Measurements from ENCODE around the gene PSMD14. TPM values are rescaled to one million over a fixed set of nuclear protein-coding genes. Genes with fewer than 3 reads are reported as not detected.

PSMD14 gene
- polyA plus RNA-seq, 1 donor from 2014 or later, result 136 TPM

GRCh38 chr2:161324876-161325275 lies 16.7 kb downstream of the PSMD14 start:
- Histone ChIP-seq H3K9me2 (ENCODE audit: insufficient read depth, low read length) (no peaks in the 10 kb centered on the region), H3K4me3 (ENCODE audit: low read length) (no peak overlapping the region), H3K79me2 (replicated peaks; ENCODE audit: insufficient read depth, low read length) (peaks cover 2% of the 10 kb centered on the region), H3F3A (ENCODE audit: insufficient read depth, low read length, poor library complexity, severe bottlenecking) (no peaks in the 10 kb centered on the region), H2AFZ (ENCODE audit: low read depth, low read length) (no peak overlapping the region), H3K27ac (ENCODE audit: low read length) (no peak overlapping the region), H3K9me3 (ENCODE audit: low read length) (no peaks in the 10 kb centered on the region), H3K27me3 (ENCODE audit: insufficient read depth, low read depth, low read length) (no peaks in the 10 kb centered on the region), H3K36me3 (ENCODE audit: insufficient read depth, low read length) (peaks cover 7% of the 10 kb centered on the region), H3K9ac (ENCODE audit: low read length) (no peak overlapping the region), H3K4me2 (ENCODE audit: low read length) (no peak overlapping the region), H4K20me1 (ENCODE audit: insufficient read depth) (no peaks in the 10 kb centered on the region)
- TF ChIP-seq CTCF (IDR thresholded peaks at IDR 0.05; ENCODE audit: poor library complexity, severe bottlenecking), result no peak
- TF ChIP-seq SMC3 (conservative IDR thresholded peaks at IDR 0.05; ENCODE audit: poor library complexity), result no peak
- TF ChIP-seq TAF1 (IDR thresholded peaks at IDR 0.05; ENCODE audit: low read depth), result no peak
- TF ChIP-seq RAD21 (conservative IDR thresholded peaks at IDR 0.05), result no peak
- no peak for TF ChIP-seq EZH2 (IDR thresholded peaks at IDR 0.05; ENCODE audit: borderline replicate concordance, insufficient read depth, low read length, poor library complexity, severe bottlenecking)
- TF ChIP-seq REST (IDR thresholded peaks at IDR 0.05; ENCODE audit: borderline replicate concordance), result no peak
- TF ChIP-seq POLR2AphosphoS5 (IDR thresholded peaks at IDR 0.05), result no peak
- no peak for TF ChIP-seq EP300 (conservative IDR thresholded peaks at IDR 0.05; ENCODE audit: poor library complexity, severe bottlenecking)

GRCh38 chr2:161327582-161327981 lies 19.4 kb downstream of the PSMD14 start:
- Histone ChIP-seq H3K9me2 (ENCODE audit: insufficient read depth, low read length) (no peaks in the 10 kb centered on the region), H4K20me1 (ENCODE audit: insufficient read depth) (no peaks in the 10 kb centered on the region), H3K36me3 (ENCODE audit: insufficient read depth, low read length) (no peaks in the 10 kb centered on the region), H3K27ac (ENCODE audit: low read length) (no peak overlapping the region), H2AFZ (ENCODE audit: low read depth, low read length) (no peak overlapping the region), H3K9me3 (ENCODE audit: low read length) (no peaks in the 10 kb centered on the region), H3K9ac (ENCODE audit: low read length) (no peak overlapping the region), H3K4me3 (ENCODE audit: low read length) (no peak overlapping the region), H3K4me2 (ENCODE audit: low read length) (no peak overlapping the region), H3F3A (ENCODE audit: insufficient read depth, low read length, poor library complexity, severe bottlenecking) (no peaks in the 10 kb centered on the region), H3K79me2 (replicated peaks; ENCODE audit: insufficient read depth, low read length) (no peaks in the 10 kb centered on the region), H3K27me3 (ENCODE audit: insufficient read depth, low read depth, low read length) (no peaks in the 10 kb centered on the region)
- TF ChIP-seq RAD21 (conservative IDR thresholded peaks at IDR 0.05) (no peak), CTCF (IDR thresholded peaks at IDR 0.05; ENCODE audit: poor library complexity, severe bottlenecking) (no peak), POLR2AphosphoS5 (IDR thresholded peaks at IDR 0.05) (no peak), TAF1 (IDR thresholded peaks at IDR 0.05; ENCODE audit: low read depth) (no peak), REST (IDR thresholded peaks at IDR 0.05; ENCODE audit: borderline replicate concordance) (no peak), EP300 (conservative IDR thresholded peaks at IDR 0.05; ENCODE audit: poor library complexity, severe bottlenecking) (no peak), MXI1 (conservative IDR thresholded peaks at IDR 0.05; ENCODE audit: poor library complexity, severe bottlenecking) (no peak), EZH2 (IDR thresholded peaks at IDR 0.05; ENCODE audit: borderline replicate concordance, insufficient read depth, low read length, poor library complexity, severe bottlenecking) (no peak), SMC3 (conservative IDR thresholded peaks at IDR 0.05; ENCODE audit: poor library complexity) (no peak)

Data from neural cell (in vitro differentiated cells).